Adipocyte (in vitro differentiated cells): ENCODE data around the gene TTF2.

Experiments used
- DNase-seq: peaks from one replicate; pipeline ENCODE4 v3.0.0-alpha.2; 2015; ENCODE audit warnings: low read depth
- H3K27me3 ChIP-seq: replicated peaks from 2 replicates; pipeline ENCODE4 v1.7.0; 2013; ENCODE audit warnings: mild to moderate bottlenecking, low read length, moderate library complexity; ENCODE audit not compliant: control insufficient read depth, insufficient read depth
- H3K36me3 ChIP-seq: 2 replicates; pipeline ENCODE4 v1.7.0; 2013; ENCODE audit warnings: low read length, mild to moderate bottlenecking, moderate library complexity; ENCODE audit not compliant: control insufficient read depth, insufficient read depth, severe bottlenecking
- H3K4me1 ChIP-seq: 2 replicates; pipeline ENCODE4 v1.7.0; 2013; ENCODE audit warnings: mild to moderate bottlenecking, low read length, moderate library complexity; ENCODE audit not compliant: control insufficient read depth, insufficient read depth
- H3K4me3 ChIP-seq: 2 replicates; pipeline ENCODE4 v1.7.0; 2013; ENCODE audit warnings: mild to moderate bottlenecking, low read length, moderate library complexity
- H3K9ac ChIP-seq: 2 replicates; pipeline ENCODE4 v1.7.0; 2013; ENCODE audit warnings: mild to moderate bottlenecking, low read length, moderate library complexity
- H3K9me3 ChIP-seq: 2 replicates; pipeline ENCODE4 v1.7.0; 2013; ENCODE audit warnings: mild to moderate bottlenecking, low read length, moderate library complexity; ENCODE audit not compliant: control insufficient read depth

Gene TTF2

GRCh38 chr1:117068580-117068979 is 8.5 kb downstream of the TTF2 start:
- no peak for DNase-seq
- Histone ChIP-seq H3K36me3 (no peaks in the 10 kb centered on the region), H3K27me3 (no peaks in the 10 kb centered on the region), H3K9me3 (no peaks in the 10 kb centered on the region), H3K4me1 (no peaks in the 10 kb centered on the region), H3K4me3 (no peak overlapping the region), H3K9ac (no peak overlapping the region)

DNA sequence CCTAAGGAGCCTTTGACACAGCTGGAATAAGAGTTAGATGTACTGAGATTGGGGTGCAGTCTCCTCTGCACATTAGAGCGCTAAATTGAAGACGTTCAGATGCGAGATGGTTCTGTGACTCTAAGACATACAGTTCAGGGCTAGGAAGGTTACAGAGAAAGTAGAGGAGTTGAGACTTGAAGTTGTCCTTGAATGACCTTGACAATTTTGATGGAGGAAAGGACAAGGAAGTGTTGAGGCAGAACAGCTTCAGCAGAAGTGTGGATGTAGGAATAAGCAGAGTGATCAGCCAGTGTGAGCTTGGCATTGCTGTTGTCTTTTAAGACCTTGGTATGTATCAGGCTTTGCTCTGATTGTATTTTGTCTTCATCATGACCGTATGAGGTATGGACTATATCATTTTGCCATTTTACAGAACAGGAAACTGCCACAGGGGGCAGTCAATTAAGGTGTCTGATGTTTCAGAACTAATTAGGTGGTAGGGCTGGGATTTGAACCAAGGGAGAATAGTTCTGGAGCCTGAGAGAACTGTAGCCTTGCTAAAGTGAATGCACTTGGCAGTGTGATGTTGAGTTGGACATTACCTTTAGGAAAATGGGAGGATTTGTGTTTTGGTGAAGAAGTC is 9.2 kb downstream of the TTF2 start:
- Histone ChIP-seq H3K4me3 (no peak overlapping the region), H3K36me3 (no peaks in the 10 kb centered on the region), H3K9me3 (no peaks in the 10 kb centered on the region), H3K9ac (no peak overlapping the region), H3K4me1 (no peaks in the 10 kb centered on the region), H3K27me3 (no peaks in the 10 kb centered on the region)
- DNase-seq, result no peak

DNA sequence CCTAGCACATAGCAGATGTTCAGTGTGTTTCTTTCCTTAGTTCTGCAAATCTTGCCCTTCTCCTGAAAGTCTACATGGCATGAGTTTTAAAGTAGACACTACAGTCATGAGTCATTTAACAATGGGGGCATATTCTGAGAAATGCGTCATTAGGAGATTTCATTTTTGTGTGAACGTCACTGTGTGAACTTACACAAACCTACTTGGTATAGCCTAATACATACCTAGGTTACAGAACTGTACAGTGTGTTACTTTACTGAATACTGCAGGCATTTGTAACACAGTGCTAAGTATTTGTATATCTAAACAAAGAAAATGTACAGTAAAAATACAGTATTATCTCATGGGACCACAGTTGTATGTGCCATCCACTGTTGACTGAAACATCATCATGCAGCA is 10.0 kb downstream of the TTF2 start:
- no peaks in the 10 kb centered on the region for H3K9me3 ChIP-seq
- no peaks in the 10 kb centered on the region for H3K27me3 ChIP-seq
- no peak for DNase-seq
- H3K4me3 ChIP-seq, result no peak overlapping the region
- peaks cover 4% of the 10 kb centered on the region for H3K36me3 ChIP-seq
- no peak overlapping the region for H3K9ac ChIP-seq
- H3K4me1 ChIP-seq, result no peaks in the 10 kb centered on the region

GRCh38 chr1:117076648-117077047 is 16.5 kb downstream of the TTF2 start:
- DNase-seq, result no peak
- Histone ChIP-seq H3K9me3 (no peaks in the 10 kb centered on the region), H3K27me3 (no peaks in the 10 kb centered on the region), H3K9ac (no peak overlapping the region), H3K36me3 (peaks cover 47% of the 10 kb centered on the region), H3K4me1 (peaks cover 8% of the 10 kb centered on the region), H3K4me3 (no peak overlapping the region)

DNA sequence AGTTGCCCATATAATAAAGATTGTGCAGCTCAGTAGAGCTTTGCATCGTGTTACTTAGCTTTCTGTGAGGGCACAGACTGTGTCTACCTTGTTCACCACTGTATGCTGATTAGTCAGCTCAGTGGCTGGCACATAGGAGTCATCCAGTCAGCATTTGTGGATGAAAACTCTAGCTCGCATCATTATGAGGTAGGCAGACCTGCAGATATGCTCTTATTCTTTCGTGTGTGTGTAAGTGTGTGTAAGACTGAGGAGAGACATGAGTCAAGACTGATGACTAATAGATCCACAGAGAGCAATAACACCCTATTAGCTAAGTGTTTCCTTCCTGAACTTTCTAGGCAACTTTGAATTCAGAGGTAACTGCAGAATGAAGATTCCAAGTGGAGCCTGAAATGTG is 17.1 kb downstream of the TTF2 start:
- Histone ChIP-seq H3K36me3 (peaks cover 53% of the 10 kb centered on the region), H3K27me3 (no peaks in the 10 kb centered on the region), H3K9ac (no peak overlapping the region), H3K9me3 (no peaks in the 10 kb centered on the region), H3K4me3 (no peak overlapping the region), H3K4me1 (peaks cover 8% of the 10 kb centered on the region)
- DNase-seq, result peak; percentile 53

DNA sequence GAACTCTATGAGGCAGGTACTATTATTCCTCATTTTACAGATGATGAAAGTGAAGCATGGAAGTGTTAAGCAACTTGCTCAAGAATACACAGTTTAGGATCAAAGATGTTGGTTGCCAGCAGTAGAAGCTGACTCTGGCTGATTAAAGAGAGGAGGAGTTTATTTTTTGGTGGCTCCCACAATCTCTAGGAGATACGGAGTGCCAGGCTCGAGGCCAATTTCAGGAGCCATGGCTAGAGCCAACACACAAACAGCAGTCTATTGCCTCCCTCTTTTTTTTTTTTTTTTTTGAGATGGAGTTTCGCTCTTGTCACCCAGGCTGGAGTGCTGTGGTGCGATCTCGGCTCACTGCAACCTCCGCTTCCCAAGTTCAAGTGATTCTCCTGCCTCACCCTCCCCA is 19.6 kb downstream of the TTF2 start:
- Histone ChIP-seq H3K9ac (no peak overlapping the region), H3K4me1 (peaks cover 8% of the 10 kb centered on the region), H3K9me3 (no peaks in the 10 kb centered on the region), H3K36me3 (peaks cover 69% of the 10 kb centered on the region), H3K4me3 (no peak overlapping the region), H3K27me3 (no peaks in the 10 kb centered on the region)
- no peak for DNase-seq

GRCh38 chr1:117084231-117084630 is 24.1 kb downstream of the TTF2 start:
- no peak overlapping the region for H3K4me3 ChIP-seq
- H3K9me3 ChIP-seq, result no peaks in the 10 kb centered on the region
- DNase-seq, result no peak
- H3K36me3 ChIP-seq, result peaks cover 42% of the 10 kb centered on the region
- H3K27me3 ChIP-seq, result no peaks in the 10 kb centered on the region
- no peak overlapping the region for H3K9ac ChIP-seq
- H3K4me1 ChIP-seq, result no peaks in the 10 kb centered on the region

DNA sequence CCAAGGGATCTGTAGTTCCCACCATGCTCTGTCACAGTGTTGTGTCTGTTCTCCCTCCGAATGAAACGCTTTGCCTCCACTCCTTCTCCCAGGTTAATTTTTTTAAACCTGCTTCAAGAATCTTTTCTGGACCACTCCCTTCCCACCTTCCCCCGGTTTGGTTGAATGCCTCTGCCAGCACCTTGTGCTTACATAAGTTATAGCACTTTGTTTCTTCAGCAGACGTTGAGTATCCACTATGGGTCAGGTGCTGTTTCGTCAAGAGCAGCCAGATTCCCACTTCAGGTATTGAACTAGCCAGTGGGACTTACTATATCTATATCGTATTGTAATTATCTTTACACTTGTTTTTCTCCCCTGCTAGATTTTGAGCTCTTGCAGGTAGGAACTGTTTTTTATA is 27.6 kb downstream of the TTF2 start:
- Histone ChIP-seq H3K36me3 (peaks cover 32% of the 10 kb centered on the region), H3K9ac (no peak overlapping the region), H3K4me1 (peaks cover 3% of the 10 kb centered on the region), H3K27me3 (no peaks in the 10 kb centered on the region), H3K9me3 (no peaks in the 10 kb centered on the region), H3K4me3 (no peak overlapping the region)
- DNase-seq, result no peak

DNA sequence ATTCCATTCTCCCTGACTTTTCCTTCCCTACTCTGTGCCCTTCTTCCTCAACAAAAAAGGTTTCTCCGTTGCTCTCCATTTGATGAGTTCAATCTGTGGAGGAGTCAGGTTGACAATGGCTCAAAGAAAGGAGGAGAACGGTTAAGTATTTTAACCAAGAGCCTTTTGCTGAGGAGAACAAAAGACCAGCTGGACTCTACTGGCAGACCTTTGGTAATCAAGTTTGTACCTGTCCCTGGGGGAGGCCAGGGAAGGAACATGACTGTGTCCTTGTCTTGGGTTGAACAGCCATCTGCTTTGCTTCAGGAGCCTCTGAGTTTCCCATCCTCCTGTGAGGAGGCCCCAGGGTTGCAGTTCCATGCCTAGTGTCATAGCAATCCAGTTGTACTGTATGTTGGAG is 29.9 kb downstream of the TTF2 start:
- Histone ChIP-seq H3K4me3 (no peak overlapping the region), H3K9me3 (no peaks in the 10 kb centered on the region), H3K27me3 (no peaks in the 10 kb centered on the region), H3K9ac (no peak overlapping the region), H3K4me1 (peaks cover 19% of the 10 kb centered on the region), H3K36me3 (peaks cover 21% of the 10 kb centered on the region)
- no peak for DNase-seq

- peaks cover 24% of the 10 kb centered on the region for H3K4me1 ChIP-seq
- DNase-seq, result peak; percentile 7
- H3K27me3 ChIP-seq, result no peaks in the 10 kb centered on the region
- H3K4me3 ChIP-seq, result peak overlapping the region; percentile 23
- peaks cover 25% of the 10 kb centered on the region for H3K36me3 ChIP-seq
- H3K9ac ChIP-seq, result no peak overlapping the region
- H3K9me3 ChIP-seq, result no peaks in the 10 kb centered on the region
Measured at GRCh38 chr1:117092594-117092993, 32.5 kb downstream of the TTF2 start.

DNA sequence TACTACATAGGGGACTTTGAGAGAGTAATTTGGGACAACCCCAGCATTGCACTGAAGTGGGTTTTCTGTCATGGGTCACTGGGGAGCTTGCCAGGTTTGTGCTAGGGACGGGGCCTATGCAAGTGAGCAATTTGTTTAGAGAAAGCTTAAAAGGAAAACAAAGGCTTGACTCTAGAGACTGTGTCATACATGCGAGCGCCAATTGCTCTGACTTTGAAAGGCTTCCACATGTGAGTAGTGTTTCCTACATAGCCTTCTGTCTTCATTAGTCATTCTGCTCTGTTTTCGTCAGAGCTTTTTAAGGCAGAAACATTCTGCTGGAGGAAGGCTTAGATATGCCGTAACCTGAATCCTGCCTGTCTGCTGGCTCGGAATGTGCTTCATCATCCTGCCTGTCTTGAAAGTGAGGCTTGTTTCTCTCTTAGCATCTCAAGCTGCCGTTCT is 33.0 kb downstream of the TTF2 start:
- DNase-seq, result peak; percentile 97
- no peaks in the 10 kb centered on the region for H3K27me3 ChIP-seq
- no peaks in the 10 kb centered on the region for H3K9me3 ChIP-seq
- H3K4me1 ChIP-seq, result peaks cover 24% of the 10 kb centered on the region
- H3K4me3 ChIP-seq, result peak overlapping the region; percentile 23
- peaks cover 30% of the 10 kb centered on the region for H3K36me3 ChIP-seq
- H3K9ac ChIP-seq, result no peak overlapping the region
